A549 (cell line): Measurements from ENCODE around the gene MINPP1. TPM values are rescaled to one million over a fixed set of nuclear protein-coding genes. Genes with fewer than 3 reads are reported as not detected.

Experiments used
- ATAC-seq, 2 experiments: fragments of 200-7000 bp in 1 of 2; fragments of >200 bp in 1 of 2; cut with Nextera tagmentation in 1 of 2; cut with Tn5 transposase in 1 of 2; 3 replicates each; pipeline versions ENCODE4 v1.8.0 to v1.9.1; 2018 to 2020; ENCODE audit warnings: mild to moderate bottlenecking in 1 of 2, moderate library complexity in 1 of 2
- CTCF ChIA-PET: fragments of 300-600 bp; sonication (Branson Sonifier 250); formaldehyde crosslinking; extraction: SDS; loops from one replicate; lab custom pipeline; 2021; ENCODE audit warnings: antibody characterized with exemption, inconsistent platforms; lab: Yijun Ruan, JAX
- POLR2A ChIA-PET: fragments of 350-600 bp; formaldehyde crosslinking; extraction: SDS; loops from one replicate; lab custom pipeline; 2021; ENCODE audit warnings: antibody characterized with exemption, inconsistent platforms; lab: Yijun Ruan, JAX
- DNase-seq, 2 experiments: peaks; one replicate each; pipeline versions ENCODE4 v3.0.0 to v3.0.0-alpha.2; 2011 to 2016; ENCODE audit warnings: low read depth in 1 of 2, low spot score in 1 of 2
- FAIRE-seq: peaks from 2 replicates; lab custom pipeline; 2011; peaks lifted over from hg19 to GRCh38; lab: Jason Lieb, UNC
- H3K27ac ChIP-seq, 2 experiments: fragments of >200 bp; sonication (Bioruptor Twin); formaldehyde crosslinking; 3 replicates each; pipeline ENCODE4 v1.5.1; 2016 to 2017
- H3K4me1 ChIP-seq: fragments of >200 bp; sonication (Bioruptor Twin); formaldehyde crosslinking; 3 replicates; pipeline ENCODE4 v1.6.1; 2016
- H3K4me2 ChIP-seq: fragments of >200 bp; sonication (Bioruptor Twin); formaldehyde crosslinking; 3 replicates; pipeline ENCODE4 v1.6.1; 2016
- H3K4me3 ChIP-seq: fragments of >200 bp; sonication (Bioruptor Twin); formaldehyde crosslinking; 3 replicates; pipeline ENCODE4 v1.5.1; 2016
- H3K9me3 ChIP-seq: fragments of >200 bp; sonication (Bioruptor Twin); formaldehyde crosslinking; 3 replicates; pipeline ENCODE4 v1.6.1; 2016
- ATOH8 ChIP-seq: fragments of 250-450 bp; sonication (Bioruptor Pico); IDR thresholded peaks from 2 replicates; pipeline ENCODE4 v1.5.0; 2020; ENCODE audit warnings: low read depth, mild to moderate bottlenecking, moderate library complexity
- BHLHE40 ChIP-seq: IDR thresholded peaks from 2 replicates; pipeline ENCODE4 v1.6.1; 2012; ENCODE audit warnings: low read depth, low read length, inconsistent platforms
- CBX2 ChIP-seq: fragments of 200-600 bp; sonication (generic); IDR thresholded peaks from 2 replicates; pipeline ENCODE4 v1.6.1; 2016; ENCODE audit warnings: low read depth, mild to moderate bottlenecking, borderline replicate concordance
- CBX8 ChIP-seq: fragments of 200-600 bp; sonication (generic); IDR thresholded peaks from 2 replicates; pipeline ENCODE4 v1.6.1; 2016
- EHF ChIP-seq: fragments of 250-450 bp; sonication (Bioruptor Pico); IDR thresholded peaks from 2 replicates; pipeline ENCODE4 v1.5.0; 2020; ENCODE audit warnings: mild to moderate bottlenecking
- EHMT2 ChIP-seq: fragments of 200-600 bp; sonication (generic); IDR thresholded peaks from 2 replicates; pipeline ENCODE4 v1.6.1; 2016; ENCODE audit warnings: antibody characterized with exemption, low read depth, mild to moderate bottlenecking, moderate library complexity
- ELK1 ChIP-seq: fragments of 150-350 bp; IDR thresholded peaks from 2 replicates; pipeline ENCODE4 v1.6.1; 2014; ENCODE audit warnings: low read depth, mild to moderate bottlenecking, low read length
- HEYL ChIP-seq: fragments of 250-450 bp; sonication (Bioruptor Pico); IDR thresholded peaks from 2 replicates; pipeline ENCODE4 v1.8.0; 2021; ENCODE audit warnings: mild to moderate bottlenecking, moderate library complexity
- HOXB13 ChIP-seq: fragments of 250-450 bp; sonication (Bioruptor Pico); IDR thresholded peaks from 2 replicates; pipeline ENCODE4 v1.5.0; 2020; ENCODE audit warnings: low read depth, mild to moderate bottlenecking, moderate library complexity
- JUN ChIP-seq, 2 experiments: fragments of >200 bp; sonication (Bioruptor Twin); formaldehyde crosslinking; IDR thresholded peaks; 2 replicates in 1 of 2; 3 replicates in 1 of 2; pipeline ENCODE4 v1.6.1; 2016 to 2017
- MAX ChIP-seq: IDR thresholded peaks from 2 replicates; pipeline ENCODE4 v1.6.1; 2012
- MAZ ChIP-seq: fragments of 150-350 bp; IDR thresholded peaks from 2 replicates; pipeline ENCODE4 v1.6.1; 2014; ENCODE audit warnings: antibody characterized with exemption, low read depth, low read length, borderline replicate concordance
- MYC ChIP-seq: IDR thresholded peaks from 2 replicates; pipeline ENCODE4 v1.6.1; 2012; ENCODE audit warnings: mild to moderate bottlenecking, inconsistent platforms, low read length, improper control_type of control experiment, borderline replicate concordance
- POLR2A ChIP-seq: IDR thresholded peaks from 2 replicates; pipeline ENCODE4 v1.6.1; 2012; ENCODE audit warnings: mild to moderate bottlenecking, low read length
- POLR2AphosphoS2 ChIP-seq: conservative IDR thresholded peaks from 2 replicates; pipeline ENCODE4 v1.6.1; 2012; ENCODE audit warnings: low read length, improper control_type of control experiment, inconsistent platforms
- RCOR1 ChIP-seq: fragments of 150-350 bp; IDR thresholded peaks from 2 replicates; pipeline ENCODE4 v1.6.1; 2014; ENCODE audit warnings: antibody characterized with exemption, low read length, low read depth
- RFX5 ChIP-seq: fragments of 450-650 bp; IDR thresholded peaks from 2 replicates; pipeline ENCODE4 v1.7.1; 2014; ENCODE audit warnings: antibody characterized with exemption, mild to moderate bottlenecking, moderate library complexity
- RNF2 ChIP-seq: fragments of 200-600 bp; sonication (generic); IDR thresholded peaks from 2 replicates; pipeline ENCODE4 v1.6.1; 2016; ENCODE audit warnings: low read depth, mild to moderate bottlenecking, antibody characterized with exemption, moderate library complexity, borderline replicate concordance
- SMC3 ChIP-seq: fragments of >200 bp; sonication (Bioruptor Twin); formaldehyde crosslinking; IDR thresholded peaks from 3 replicates; pipeline ENCODE4 v1.6.1; 2018; ENCODE audit warnings: inconsistent platforms
- SREBF2 ChIP-seq: fragments of 450-650 bp; IDR thresholded peaks from 2 replicates; pipeline ENCODE4 v1.6.1; 2014; ENCODE audit warnings: mild to moderate bottlenecking, moderate library complexity
- ZSCAN20 ChIP-seq: fragments of 250-450 bp; sonication (Bioruptor Pico); IDR thresholded peaks from 2 replicates; pipeline ENCODE4 v1.8.0; 2022; ENCODE audit warnings: mild to moderate bottlenecking, moderate library complexity
- WGBS: methylation state at CpG from one replicate; pipeline ENCODE4 v1.1.6; 2017; ENCODE audit errors: missing lambda C conversion rate; 5-methylcytosine and 5-hydroxymethylcytosine counted together
- polyA plus RNA-seq, 4 experiments: library from polyadenylated mRNA; depleted of rRNA in 3 of 4; stranded (reverse); fragments of >200 nt; fragmentation: RNase III in 1 of 4; extraction: RNeasy Plus Mini Kit Qiagen cat#74134 plus additional on column Dnase treatment in 1 of 4; gene quantifications; 2 replicates in 3 of 4; 3 replicates in 1 of 4; pipeline ENCODE4 v1.2.3, GENCODE V29; 2011 to 2017
- TF ChIP-seq, protein P1 (sequence below): IDR thresholded peaks from 2 replicates; pipeline ENCODE4 v1.6.1; 2012; ENCODE audit warnings: low read depth, borderline replicate concordance
- TF ChIP-seq, protein P2 (sequence below): fragments of 450-650 bp; IDR thresholded peaks from 2 replicates; pipeline ENCODE4 v1.6.1; 2014; ENCODE audit warnings: antibody characterized with exemption

MINPP1 gene
- polyA plus RNA-seq, 2 of the 4 experiments (the other 2 are of a cell fraction), result 28.4 to 31.4 TPM

DNA sequence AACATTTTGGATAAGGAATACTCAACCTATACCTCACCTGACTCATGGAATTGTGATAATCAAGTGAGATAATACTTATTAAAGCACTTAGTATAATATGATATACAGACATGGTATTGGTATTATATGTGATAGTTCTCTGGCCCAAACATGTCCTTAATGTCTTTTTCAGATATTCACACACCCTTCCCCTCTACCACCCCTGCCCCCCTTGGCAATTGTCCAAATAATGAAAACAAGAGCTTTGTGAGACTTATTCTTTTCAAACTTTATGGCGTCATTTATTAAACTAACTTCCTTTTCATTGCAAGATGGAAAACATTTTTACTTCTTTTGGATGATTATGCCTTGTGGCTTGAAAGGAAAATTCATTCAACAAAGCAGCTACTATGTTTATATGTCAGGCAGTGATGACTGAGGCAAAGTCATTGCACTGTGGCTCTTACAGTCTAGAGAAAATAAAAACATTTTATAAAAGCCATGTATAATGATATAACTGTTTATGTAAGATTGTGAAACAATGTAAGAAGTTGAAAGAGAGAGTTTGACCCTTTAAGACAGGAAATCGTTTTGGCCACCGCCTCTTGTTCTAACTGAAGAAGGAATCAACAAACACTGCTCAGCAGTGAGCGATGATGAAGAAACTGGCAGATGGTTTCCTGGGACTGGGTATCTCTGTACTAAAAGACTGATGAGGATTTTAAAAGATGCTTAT, 27.4 kb downstream of the MINPP1 start:
- POLR2A ChIA-PET, result no interaction called here
- ATAC-seq (no peak), FAIRE-seq (no peak), DNase-seq (no peak)
- Histone ChIP-seq H3K4me2 (no peak overlapping the region), H3K4me1 (peaks cover 15% of the 10 kb centered on the region; the same call in 2 of the 3 replicates), H3K9me3 (no peaks in the 10 kb centered on the region), H3K4me3 (no peak overlapping the region), H3K27ac (no peak overlapping the region)
- WGBS, result 80% methylated on average over 4 of the region's 4 CpGs
- TF ChIP-seq HOXB13, result no peak
- no peak for TF ChIP-seq EHF (CRISPR knock-in tag)
- TF ChIP-seq JUN (IDR thresholded peaks at IDR 0.05), result no peak
- no peak for TF ChIP-seq CBX2
- no peak for TF ChIP-seq BHLHE40
- TF ChIP-seq, protein P1, sequence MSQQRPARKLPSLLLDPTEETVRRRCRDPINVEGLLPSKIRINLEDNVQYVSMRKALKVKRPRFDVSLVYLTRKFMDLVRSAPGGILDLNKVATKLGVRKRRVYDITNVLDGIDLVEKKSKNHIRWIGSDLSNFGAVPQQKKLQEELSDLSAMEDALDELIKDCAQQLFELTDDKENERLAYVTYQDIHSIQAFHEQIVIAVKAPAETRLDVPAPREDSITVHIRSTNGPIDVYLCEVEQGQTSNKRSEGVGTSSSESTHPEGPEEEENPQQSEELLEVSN, result no peak
- CTCF ChIA-PET, result interaction anchor here (0.6 to 4.1 kb wide), 4 partner anchors 150 to 202 kb away, joined by 3 to 33 read pairs (median 6); no protein-coding TSS in a partner anchor

DNA sequence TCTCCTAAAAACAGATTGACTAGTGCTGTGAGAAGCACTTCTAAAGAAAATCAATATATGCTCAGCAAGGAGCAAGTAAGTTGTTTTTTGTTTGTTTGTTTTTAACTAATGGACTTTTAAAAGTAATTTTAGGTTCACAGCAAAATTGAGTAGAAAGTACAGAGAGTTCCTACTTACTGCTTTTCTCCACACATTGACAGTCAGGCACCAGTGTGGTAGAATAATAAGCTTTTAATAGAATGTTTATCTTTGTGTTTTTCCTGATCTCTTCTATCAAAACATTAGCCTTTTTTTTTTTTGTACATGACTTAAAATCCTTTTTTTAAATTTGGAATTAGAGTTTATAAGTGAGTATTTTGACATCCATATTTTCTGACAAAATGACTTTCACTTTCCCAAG, 28.0 kb downstream of the MINPP1 start:
- ATAC-seq (no peak), FAIRE-seq (no peak), DNase-seq (no peak)
- Histone ChIP-seq H3K4me1 (peaks cover 15% of the 10 kb centered on the region; the same call in 2 of the 3 replicates), H3K9me3 (no peaks in the 10 kb centered on the region), H3K4me2 (no peak overlapping the region), H3K27ac (no peak overlapping the region), H3K4me3 (no peak overlapping the region)
- TF ChIP-seq EHMT2 (no peak), MYC (no peak), MAZ (no peak), SREBF2 (no peak), HEYL (CRISPR knock-in tag) (no peak), CBX8 (no peak), RCOR1 (no peak), RNF2 (no peak), SMC3 (no peak), MAX (no peak), POLR2AphosphoS2 (no peak), ZSCAN20 (CRISPR knock-in tag) (no peak), POLR2A (no peak), RFX5 (no peak), ELK1 (no peak), CBX2 (no peak), ATOH8 (CRISPR knock-in tag) (no peak)
- TF ChIP-seq, protein P2, sequence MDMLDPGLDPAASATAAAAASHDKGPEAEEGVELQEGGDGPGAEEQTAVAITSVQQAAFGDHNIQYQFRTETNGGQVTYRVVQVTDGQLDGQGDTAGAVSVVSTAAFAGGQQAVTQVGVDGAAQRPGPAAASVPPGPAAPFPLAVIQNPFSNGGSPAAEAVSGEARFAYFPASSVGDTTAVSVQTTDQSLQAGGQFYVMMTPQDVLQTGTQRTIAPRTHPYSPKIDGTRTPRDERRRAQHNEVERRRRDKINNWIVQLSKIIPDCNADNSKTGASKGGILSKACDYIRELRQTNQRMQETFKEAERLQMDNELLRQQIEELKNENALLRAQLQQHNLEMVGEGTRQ, result no peak
- POLR2A ChIA-PET, result no interaction called here
- CTCF ChIA-PET, result interaction anchor here (0.6 to 4.1 kb wide), 14 partner anchors 9 to 241 kb away, joined by 3 to 33 read pairs (median 5); no protein-coding TSS in a partner anchor
